Liver (tissue), 3 donors: ENCODE data around the gene ZCCHC17.

ENCODE experiments used
- EGR1 ChIP-seq, 2 donors: IDR thresholded peaks; 2 replicates each; pipeline ENCODE4 v1.6.1; 2016 to 2018; ENCODE audit warnings: antibody characterized with exemption in 2 of 2, low read depth in 2 of 2
- GABPA ChIP-seq, 2 donors: IDR thresholded peaks in 1 of 2; conservative IDR thresholded peaks in 1 of 2; 2 replicates each; pipeline ENCODE4 v1.6.1; 2016; ENCODE audit warnings: antibody characterized with exemption in 2 of 2, mild to moderate bottlenecking in 1 of 2, moderate library complexity in 1 of 2
- JUND ChIP-seq, 2 donors: IDR thresholded peaks; 2 replicates each; pipeline ENCODE4 v1.6.1; 2016; ENCODE audit warnings: antibody characterized with exemption in 2 of 2
- TAF1 ChIP-seq: conservative IDR thresholded peaks from 2 replicates; pipeline ENCODE4 v1.6.1; 2016; ENCODE audit warnings: antibody characterized with exemption, mild to moderate bottlenecking
- TF ChIP-seq, protein P1 (sequence below): fragments of 150-350 bp; IDR thresholded peaks from 2 replicates; pipeline ENCODE4 v1.5.1; 2017; ENCODE audit warnings: improper control_type of control experiment, low read depth, low read length; ENCODE audit not compliant: missing input control
- TF ChIP-seq, protein P2 (sequence below): IDR thresholded peaks from 2 replicates; pipeline ENCODE4 v1.6.1; 2016; ENCODE audit warnings: antibody characterized with exemption, mild to moderate bottlenecking
- TF ChIP-seq, protein P3 (sequence below): IDR thresholded peaks from 2 replicates; pipeline ENCODE4 v1.6.1; 2016; ENCODE audit warnings: antibody characterized with exemption
- donor health status: healthy.
- donor health status: healthy.

GRCh38 chr1:31401241-31401640 lies 104.4 kb downstream of the ZCCHC17 start:
- TF ChIP-seq, protein P1, sequence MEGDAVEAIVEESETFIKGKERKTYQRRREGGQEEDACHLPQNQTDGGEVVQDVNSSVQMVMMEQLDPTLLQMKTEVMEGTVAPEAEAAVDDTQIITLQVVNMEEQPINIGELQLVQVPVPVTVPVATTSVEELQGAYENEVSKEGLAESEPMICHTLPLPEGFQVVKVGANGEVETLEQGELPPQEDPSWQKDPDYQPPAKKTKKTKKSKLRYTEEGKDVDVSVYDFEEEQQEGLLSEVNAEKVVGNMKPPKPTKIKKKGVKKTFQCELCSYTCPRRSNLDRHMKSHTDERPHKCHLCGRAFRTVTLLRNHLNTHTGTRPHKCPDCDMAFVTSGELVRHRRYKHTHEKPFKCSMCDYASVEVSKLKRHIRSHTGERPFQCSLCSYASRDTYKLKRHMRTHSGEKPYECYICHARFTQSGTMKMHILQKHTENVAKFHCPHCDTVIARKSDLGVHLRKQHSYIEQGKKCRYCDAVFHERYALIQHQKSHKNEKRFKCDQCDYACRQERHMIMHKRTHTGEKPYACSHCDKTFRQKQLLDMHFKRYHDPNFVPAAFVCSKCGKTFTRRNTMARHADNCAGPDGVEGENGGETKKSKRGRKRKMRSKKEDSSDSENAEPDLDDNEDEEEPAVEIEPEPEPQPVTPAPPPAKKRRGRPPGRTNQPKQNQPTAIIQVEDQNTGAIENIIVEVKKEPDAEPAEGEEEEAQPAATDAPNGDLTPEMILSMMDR, result no peak
- no peak for TF ChIP-seq EGR1 (IDR thresholded peaks at IDR 0.05; ENCODE audit: low read depth in 2 of 2)
- TF ChIP-seq, protein P2, sequence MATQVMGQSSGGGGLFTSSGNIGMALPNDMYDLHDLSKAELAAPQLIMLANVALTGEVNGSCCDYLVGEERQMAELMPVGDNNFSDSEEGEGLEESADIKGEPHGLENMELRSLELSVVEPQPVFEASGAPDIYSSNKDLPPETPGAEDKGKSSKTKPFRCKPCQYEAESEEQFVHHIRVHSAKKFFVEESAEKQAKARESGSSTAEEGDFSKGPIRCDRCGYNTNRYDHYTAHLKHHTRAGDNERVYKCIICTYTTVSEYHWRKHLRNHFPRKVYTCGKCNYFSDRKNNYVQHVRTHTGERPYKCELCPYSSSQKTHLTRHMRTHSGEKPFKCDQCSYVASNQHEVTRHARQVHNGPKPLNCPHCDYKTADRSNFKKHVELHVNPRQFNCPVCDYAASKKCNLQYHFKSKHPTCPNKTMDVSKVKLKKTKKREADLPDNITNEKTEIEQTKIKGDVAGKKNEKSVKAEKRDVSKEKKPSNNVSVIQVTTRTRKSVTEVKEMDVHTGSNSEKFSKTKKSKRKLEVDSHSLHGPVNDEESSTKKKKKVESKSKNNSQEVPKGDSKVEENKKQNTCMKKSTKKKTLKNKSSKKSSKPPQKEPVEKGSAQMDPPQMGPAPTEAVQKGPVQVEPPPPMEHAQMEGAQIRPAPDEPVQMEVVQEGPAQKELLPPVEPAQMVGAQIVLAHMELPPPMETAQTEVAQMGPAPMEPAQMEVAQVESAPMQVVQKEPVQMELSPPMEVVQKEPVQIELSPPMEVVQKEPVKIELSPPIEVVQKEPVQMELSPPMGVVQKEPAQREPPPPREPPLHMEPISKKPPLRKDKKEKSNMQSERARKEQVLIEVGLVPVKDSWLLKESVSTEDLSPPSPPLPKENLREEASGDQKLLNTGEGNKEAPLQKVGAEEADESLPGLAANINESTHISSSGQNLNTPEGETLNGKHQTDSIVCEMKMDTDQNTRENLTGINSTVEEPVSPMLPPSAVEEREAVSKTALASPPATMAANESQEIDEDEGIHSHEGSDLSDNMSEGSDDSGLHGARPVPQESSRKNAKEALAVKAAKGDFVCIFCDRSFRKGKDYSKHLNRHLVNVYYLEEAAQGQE, result no peak
- TF ChIP-seq TAF1, result no peak
- TF ChIP-seq GABPA (IDR thresholded peaks at IDR 0.05 in 1 of 2, conservative IDR thresholded peaks at IDR 0.05 in 1 of 2), result no peak
- TF ChIP-seq, protein P3, sequence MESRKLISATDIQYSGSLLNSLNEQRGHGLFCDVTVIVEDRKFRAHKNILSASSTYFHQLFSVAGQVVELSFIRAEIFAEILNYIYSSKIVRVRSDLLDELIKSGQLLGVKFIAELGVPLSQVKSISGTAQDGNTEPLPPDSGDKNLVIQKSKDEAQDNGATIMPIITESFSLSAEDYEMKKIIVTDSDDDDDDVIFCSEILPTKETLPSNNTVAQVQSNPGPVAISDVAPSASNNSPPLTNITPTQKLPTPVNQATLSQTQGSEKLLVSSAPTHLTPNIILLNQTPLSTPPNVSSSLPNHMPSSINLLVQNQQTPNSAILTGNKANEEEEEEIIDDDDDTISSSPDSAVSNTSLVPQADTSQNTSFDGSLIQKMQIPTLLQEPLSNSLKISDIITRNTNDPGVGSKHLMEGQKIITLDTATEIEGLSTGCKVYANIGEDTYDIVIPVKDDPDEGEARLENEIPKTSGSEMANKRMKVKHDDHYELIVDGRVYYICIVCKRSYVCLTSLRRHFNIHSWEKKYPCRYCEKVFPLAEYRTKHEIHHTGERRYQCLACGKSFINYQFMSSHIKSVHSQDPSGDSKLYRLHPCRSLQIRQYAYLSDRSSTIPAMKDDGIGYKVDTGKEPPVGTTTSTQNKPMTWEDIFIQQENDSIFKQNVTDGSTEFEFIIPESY, result no peak
- no peak for TF ChIP-seq JUND (IDR thresholded peaks at IDR 0.05)
